HepG2 (cell line): ENCODE data around the gene DAZAP1. TPM values are rescaled to one million over a fixed set of nuclear protein-coding genes. Genes with fewer than 3 reads are reported as not detected.

Experiments
- ASH2L ChIP-seq: fragments of 300-600, 200-600 bp; sonication (generic); IDR thresholded peaks from 2 replicates; pipeline ENCODE4 v1.7.0; 2017; ENCODE audit warnings: low read depth, mild to moderate bottlenecking, moderate library complexity, mixed read lengths, low read length; ENCODE audit not compliant: insufficient read length
- ATF7 ChIP-seq, 2 experiments: fragments of 450-650 bp in 1 of 2; sonication (generic) in 1 of 2; formaldehyde crosslinking in 1 of 2; IDR thresholded peaks; 2 replicates each; pipeline versions ENCODE4 v1.4.0 to v1.6.1; 2016 to 2020; ENCODE audit warnings: antibody characterized with exemption in 1 of 2, mild to moderate bottlenecking in 1 of 2, missing genetic modification reagents in 1 of 2
- CC2D1A ChIP-seq: sonication (generic); formaldehyde crosslinking; IDR thresholded peaks from 2 replicates; pipeline ENCODE4 v1.8.1; 2023; ENCODE audit warnings: mild to moderate bottlenecking, missing genetic modification reagents
- DPF2 ChIP-seq: sonication (generic); formaldehyde crosslinking; IDR thresholded peaks from 2 replicates; pipeline ENCODE4 v1.4.0; 2020; ENCODE audit warnings: mild to moderate bottlenecking, low read depth, missing genetic modification reagents, borderline replicate concordance
- GATAD2A ChIP-seq: IDR thresholded peaks from 2 replicates; pipeline ENCODE4 v1.6.1; 2016
- MTF2 ChIP-seq: sonication (generic); formaldehyde crosslinking; IDR thresholded peaks from 2 replicates; pipeline ENCODE4 v1.5.0; 2020; ENCODE audit warnings: missing genetic modification reagents, borderline replicate concordance
- MZF1 ChIP-seq: sonication (generic); formaldehyde crosslinking; IDR thresholded peaks from 2 replicates; pipeline ENCODE4 v1.8.1; 2023; ENCODE audit warnings: mild to moderate bottlenecking, missing genetic modification reagents, borderline replicate concordance
- NFKB2 ChIP-seq: sonication (generic); formaldehyde crosslinking; IDR thresholded peaks from 2 replicates; pipeline ENCODE4 v1.4.0; 2020; ENCODE audit warnings: missing genetic modification reagents, borderline replicate concordance
- NR1H2 ChIP-seq: sonication (generic); formaldehyde crosslinking; IDR thresholded peaks from 2 replicates; pipeline ENCODE4 v1.8.1; 2022; ENCODE audit warnings: low read depth, missing genetic modification reagents, borderline replicate concordance
- PHF21A ChIP-seq: sonication (generic); formaldehyde crosslinking; IDR thresholded peaks from 2 replicates; pipeline ENCODE4 v1.5.0; 2020; ENCODE audit warnings: mild to moderate bottlenecking, missing genetic modification reagents
- SNRNP70 ChIP-seq: fragments of 200-400 bp; formaldehyde crosslinking; IDR thresholded peaks from 2 replicates; pipeline ENCODE4 v1.6.1; 2017; ENCODE audit warnings: mild to moderate bottlenecking, low read depth, low read length, moderate library complexity
- SP1 ChIP-seq, 2 experiments: fragments of 450-650 bp in 1 of 2; sonication (generic) in 1 of 2; formaldehyde crosslinking in 1 of 2; IDR thresholded peaks; 2 replicates each; pipeline versions ENCODE4 v1.4.0 to v1.6.1; 2016 to 2020; ENCODE audit warnings: missing genetic modification reagents in 1 of 2
- THYN1 ChIP-seq: sonication (generic); formaldehyde crosslinking; IDR thresholded peaks from 2 replicates; pipeline ENCODE4 v1.8.1; 2023; ENCODE audit warnings: low read depth, mild to moderate bottlenecking, moderate library complexity, missing genetic modification reagents, borderline replicate concordance
- ZNF225 ChIP-seq: sonication (generic); formaldehyde crosslinking; IDR thresholded peaks from 2 replicates; pipeline ENCODE4 v1.4.0; 2020; ENCODE audit warnings: mild to moderate bottlenecking, missing genetic modification reagents
- ZNF274 ChIP-seq: sonication (generic); formaldehyde crosslinking; IDR thresholded peaks from 2 replicates; pipeline ENCODE4 v1.5.1; 2020; ENCODE audit warnings: mild to moderate bottlenecking, missing genetic modification reagents
- ZNF34 ChIP-seq: sonication (generic); formaldehyde crosslinking; IDR thresholded peaks from 2 replicates; pipeline ENCODE4 v1.4.0; 2020; ENCODE audit warnings: mild to moderate bottlenecking, missing genetic modification reagents, borderline replicate concordance
- ZNF510 ChIP-seq: sonication (generic); formaldehyde crosslinking; IDR thresholded peaks from 2 replicates; pipeline ENCODE4 v1.4.0; 2020; ENCODE audit warnings: low read depth, mild to moderate bottlenecking, missing genetic modification reagents
- ZSCAN30 ChIP-seq: sonication (generic); formaldehyde crosslinking; IDR thresholded peaks from 2 replicates; pipeline ENCODE4 v1.5.0; 2020; ENCODE audit warnings: mild to moderate bottlenecking, missing genetic modification reagents
- polyA plus RNA-seq, 8 experiments: library from polyadenylated mRNA; depleted of rRNA in 3 of 8; stranded (reverse) in 7 of 8; unstranded in 1 of 8; fragments of >200 nt; fragmentation: Illumina TruSeq in 4 of 8; extraction: Trizol in 4 of 8; gene quantifications; 2 replicates each; pipeline versions ENCODE4 v1.2.1 to v1.2.3, GENCODE V29; 2011 to 2016; ENCODE audit warnings: low read depth in 4 of 8, missing spikeins in 1 of 8, mixed read lengths in 1 of 8; ENCODE audit not compliant: insufficient read depth in 1 of 8
- total RNA-seq, 5 experiments: library from RNA; depleted of rRNA; stranded (reverse); fragments of >200 nt; fragmentation: Illumina TruSeq; extraction: Trizol; gene quantifications; 2 replicates each; pipeline ENCODE4 v1.2.3, GENCODE V29; 2016; ENCODE audit warnings: low read depth in 1 of 5
- TF ChIP-seq, protein P1 (sequence below): sonication (generic); formaldehyde crosslinking; IDR thresholded peaks from 2 replicates; pipeline ENCODE4 v1.4.0; 2020; ENCODE audit warnings: mild to moderate bottlenecking, low read depth, missing genetic modification reagents
- TF ChIP-seq, protein P2 (sequence below): sonication (generic); formaldehyde crosslinking; IDR thresholded peaks from 2 replicates; pipeline ENCODE4 v1.5.0; 2020; ENCODE audit warnings: missing genetic modification reagents
- TF ChIP-seq, protein P3 (sequence below): sonication (generic); formaldehyde crosslinking; IDR thresholded peaks from 2 replicates; pipeline ENCODE4 v1.9.0; 2021; ENCODE audit warnings: missing genetic modification reagents, mild to moderate bottlenecking, borderline replicate concordance

Gene DAZAP1
- total and polyA plus RNA-seq, 2 of the 13 experiments (the other 11 are each of a cell fraction or from before 2014, with no cell fraction given), result 63.3 to 79.2 TPM

DNA sequence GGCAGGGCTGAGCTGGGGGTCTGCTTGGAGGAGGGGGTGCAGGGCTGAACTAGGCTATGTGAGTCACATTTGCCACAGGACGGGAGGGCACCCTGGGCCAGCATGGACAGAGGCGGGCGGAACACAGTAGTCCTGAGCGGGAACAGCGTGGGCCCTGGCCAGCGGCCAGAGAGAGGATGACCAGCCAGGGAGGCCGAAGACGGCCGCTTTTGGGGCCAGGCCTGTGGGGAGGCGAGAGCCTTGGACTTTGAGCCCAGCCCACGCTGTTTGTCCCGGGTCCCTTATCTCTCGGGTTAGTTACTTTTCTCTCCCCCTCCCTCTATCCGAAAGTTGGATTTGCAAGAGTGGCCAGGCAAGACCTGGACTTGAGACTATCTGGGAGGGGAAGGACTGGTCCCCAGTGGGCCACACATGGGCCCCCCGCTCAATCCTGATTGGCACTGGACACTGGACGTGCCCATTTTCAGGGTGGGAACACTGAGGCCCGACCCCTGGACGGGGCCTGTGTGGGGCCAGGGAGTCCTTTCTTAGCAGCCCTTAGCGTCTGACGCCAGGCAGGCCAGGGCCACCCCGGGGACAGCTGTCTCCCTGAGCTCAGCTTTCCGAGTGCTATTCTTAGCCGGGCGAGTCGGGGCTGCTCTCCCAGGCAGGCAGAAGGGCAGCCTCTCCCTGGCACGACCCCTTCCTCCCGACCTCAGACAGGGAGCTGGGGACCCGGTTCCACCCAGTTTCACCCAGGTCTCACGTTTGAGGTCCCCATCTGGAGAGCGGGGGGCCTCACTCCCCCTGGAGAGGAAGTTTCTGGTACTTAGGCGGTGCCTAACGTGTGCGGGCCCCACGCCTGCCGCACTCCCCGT lies 6.9 kb upstream of the DAZAP1 start (continued):
- TF ChIP-seq, protein P1, sequence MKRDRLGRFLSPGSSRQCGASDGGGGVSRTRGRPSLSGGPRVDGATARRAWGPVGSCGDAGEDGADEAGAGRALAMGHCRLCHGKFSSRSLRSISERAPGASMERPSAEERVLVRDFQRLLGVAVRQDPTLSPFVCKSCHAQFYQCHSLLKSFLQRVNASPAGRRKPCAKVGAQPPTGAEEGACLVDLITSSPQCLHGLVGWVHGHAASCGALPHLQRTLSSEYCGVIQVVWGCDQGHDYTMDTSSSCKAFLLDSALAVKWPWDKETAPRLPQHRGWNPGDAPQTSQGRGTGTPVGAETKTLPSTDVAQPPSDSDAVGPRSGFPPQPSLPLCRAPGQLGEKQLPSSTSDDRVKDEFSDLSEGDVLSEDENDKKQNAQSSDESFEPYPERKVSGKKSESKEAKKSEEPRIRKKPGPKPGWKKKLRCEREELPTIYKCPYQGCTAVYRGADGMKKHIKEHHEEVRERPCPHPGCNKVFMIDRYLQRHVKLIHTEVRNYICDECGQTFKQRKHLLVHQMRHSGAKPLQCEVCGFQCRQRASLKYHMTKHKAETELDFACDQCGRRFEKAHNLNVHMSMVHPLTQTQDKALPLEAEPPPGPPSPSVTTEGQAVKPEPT (CRISPR knock-in tag), result no peak
- TF ChIP-seq, protein P2, sequence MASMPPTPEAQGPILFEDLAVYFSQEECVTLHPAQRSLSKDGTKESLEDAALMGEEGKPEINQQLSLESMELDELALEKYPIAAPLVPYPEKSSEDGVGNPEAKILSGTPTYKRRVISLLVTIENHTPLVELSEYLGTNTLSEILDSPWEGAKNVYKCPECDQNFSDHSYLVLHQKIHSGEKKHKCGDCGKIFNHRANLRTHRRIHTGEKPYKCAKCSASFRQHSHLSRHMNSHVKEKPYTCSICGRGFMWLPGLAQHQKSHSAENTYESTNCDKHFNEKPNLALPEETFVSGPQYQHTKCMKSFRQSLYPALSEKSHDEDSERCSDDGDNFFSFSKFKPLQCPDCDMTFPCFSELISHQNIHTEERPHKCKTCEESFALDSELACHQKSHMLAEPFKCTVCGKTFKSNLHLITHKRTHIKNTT (CRISPR knock-in tag), result no peak
- TF ChIP-seq ZNF225 (CRISPR knock-in tag) (no peak), MTF2 (no peak), NFKB2 (CRISPR knock-in tag) (peak; percentile 63; the same call in 1 of the 2 replicates), ZNF510 (CRISPR knock-in tag) (no peak), SP1 (IDR thresholded peaks at IDR 0.05) (no peak), SP1 (CRISPR knock-in tag; IDR thresholded peaks at IDR 0.05) (peak; percentile 61), SNRNP70 (no peak), ASH2L (no peak), ZNF34 (0 out of 2 replicates have a peak, but pooled peaks have one; percentile 42), DPF2 (CRISPR knock-in tag) (no peak; the same call in 1 of the 2 replicates), CC2D1A (no peak; the same call in 1 of the 2 replicates), PHF21A (CRISPR knock-in tag) (peak; percentile 97), ZSCAN30 (CRISPR knock-in tag) (0 out of 2 replicates have a peak, but pooled peaks have one; percentile 86), ATF7 (IDR thresholded peaks at IDR 0.05) (no peak), ATF7 (CRISPR knock-in tag; IDR thresholded peaks at IDR 0.05) (peak; percentile 37; the same call in 1 of the 2 replicates), NR1H2 (CRISPR knock-in tag) (no peak), THYN1 (CRISPR knock-in tag) (no peak), ZNF274 (CRISPR knock-in tag) (no peak), MZF1 (CRISPR knock-in tag) (no peak), GATAD2A (CRISPR knock-in tag) (peak; percentile 93)
- TF ChIP-seq, protein P3, sequence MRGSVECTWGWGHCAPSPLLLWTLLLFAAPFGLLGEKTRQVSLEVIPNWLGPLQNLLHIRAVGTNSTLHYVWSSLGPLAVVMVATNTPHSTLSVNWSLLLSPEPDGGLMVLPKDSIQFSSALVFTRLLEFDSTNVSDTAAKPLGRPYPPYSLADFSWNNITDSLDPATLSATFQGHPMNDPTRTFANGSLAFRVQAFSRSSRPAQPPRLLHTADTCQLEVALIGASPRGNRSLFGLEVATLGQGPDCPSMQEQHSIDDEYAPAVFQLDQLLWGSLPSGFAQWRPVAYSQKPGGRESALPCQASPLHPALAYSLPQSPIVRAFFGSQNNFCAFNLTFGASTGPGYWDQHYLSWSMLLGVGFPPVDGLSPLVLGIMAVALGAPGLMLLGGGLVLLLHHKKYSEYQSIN (CRISPR knock-in tag), result no peak
